Erythroblast (primary cell): Measurements from ENCODE around the gene SORL1-AS1.

Experiments used
- GATA1 ChIP-seq: IDR thresholded peaks from 2 replicates; pipeline ENCODE4 v1.6.1; 2011; ENCODE audit warnings: low read depth, mild to moderate bottlenecking, control low read depth, low read length, moderate library complexity
- POLR2A ChIP-seq: IDR thresholded peaks from 2 replicates; pipeline ENCODE4 v1.6.1; 2011; ENCODE audit warnings: mild to moderate bottlenecking, low read length

GRCh38 chr11:121449123-121449522, 3.6 kb downstream of the SORL1-AS1 start:
- TF ChIP-seq POLR2A: no peak
- no peak for TF ChIP-seq GATA1
